RWPE1 (cell line): Measurements from ENCODE around the gene SMIM22.
A peak's percentile ranks its signal among the peaks of the same experiment; 100 is the strongest.

Experiments
- CTCF ChIA-PET: fragments of 350-600 bp; sonication (Branson Sonifier 250); formaldehyde crosslinking; extraction: SDS; loops from one replicate; lab custom pipeline; 2021; lab: Yijun Ruan, JAX
- POLR2A ChIA-PET: fragments of 400-600 bp; formaldehyde crosslinking; extraction: SDS; loops from one replicate; lab custom pipeline; 2020; ENCODE audit warnings: antibody characterized with exemption; ENCODE audit not compliant: low non-redundant PET; lab: Yijun Ruan, JAX
- DNase-seq: peaks from one replicate; pipeline ENCODE4 v3.0.0; 2012; ENCODE audit warnings: low spot score
- H3K27ac ChIP-seq: fragments of 450-650 bp; 2 replicates; pipeline ENCODE4 v1.5.1; 2017
- CTCF ChIP-seq: fragments of 450-650 bp; conservative IDR thresholded peaks from 2 replicates; pipeline ENCODE4 v1.5.1; 2017; ENCODE audit warnings: low read depth, mild to moderate bottlenecking

The SMIM22 gene

GRCh38 chr16:4790871-4791270, 4.3 kb upstream of the SMIM22 start:
- no peak for DNase-seq
- H3K27ac ChIP-seq, result no peak overlapping the region
- ChIA-PET CTCF (no interaction called here), POLR2A (no interaction called here)
- no peak for TF ChIP-seq CTCF

DNA sequence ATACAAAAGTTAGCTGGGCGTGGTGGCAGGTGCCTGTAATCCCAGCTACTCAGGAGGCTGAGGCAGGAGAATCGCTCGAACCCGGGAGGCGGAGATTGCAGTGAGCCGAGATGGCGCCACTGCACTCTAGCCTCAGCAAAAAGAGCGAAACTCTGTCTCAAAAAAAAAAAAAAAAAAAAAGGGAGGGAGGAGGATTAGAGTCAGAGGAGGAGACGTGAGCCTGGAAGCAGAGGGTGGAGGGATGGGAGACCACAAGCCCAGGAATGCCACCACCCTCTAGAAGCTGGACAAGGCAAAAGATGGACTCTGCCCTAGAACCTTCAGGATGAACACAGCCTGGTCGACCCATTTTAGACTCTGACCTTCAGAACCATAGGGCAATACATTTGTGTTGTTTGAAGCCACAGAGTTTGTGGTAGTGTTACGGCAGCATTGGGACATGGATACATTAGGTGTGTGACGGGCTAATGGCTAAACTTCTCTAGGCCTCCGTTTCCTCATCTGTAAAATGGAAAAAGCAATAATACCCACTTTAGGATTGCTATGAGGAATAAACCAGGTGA, 2.1 kb upstream of the SMIM22 start:
- TF ChIP-seq CTCF, result no peak
- no peak overlapping the region for H3K27ac ChIP-seq
- no peak for DNase-seq
- ChIA-PET CTCF (no interaction called here), POLR2A (no interaction called here)

- ChIA-PET POLR2A (no interaction called here), CTCF (interaction anchor here (0.7 kb wide), 1 partner anchor 110 kb away, joined by 3 read pairs; no protein-coding TSS in a partner anchor)
- H3K27ac ChIP-seq, result peak overlapping the region; percentile 98
- no peak for TF ChIP-seq CTCF
- DNase-seq, result no peak
Observed at GRCh38 chr16:4795828-4796572, 831 bp downstream of the SMIM22 start.

DNA sequence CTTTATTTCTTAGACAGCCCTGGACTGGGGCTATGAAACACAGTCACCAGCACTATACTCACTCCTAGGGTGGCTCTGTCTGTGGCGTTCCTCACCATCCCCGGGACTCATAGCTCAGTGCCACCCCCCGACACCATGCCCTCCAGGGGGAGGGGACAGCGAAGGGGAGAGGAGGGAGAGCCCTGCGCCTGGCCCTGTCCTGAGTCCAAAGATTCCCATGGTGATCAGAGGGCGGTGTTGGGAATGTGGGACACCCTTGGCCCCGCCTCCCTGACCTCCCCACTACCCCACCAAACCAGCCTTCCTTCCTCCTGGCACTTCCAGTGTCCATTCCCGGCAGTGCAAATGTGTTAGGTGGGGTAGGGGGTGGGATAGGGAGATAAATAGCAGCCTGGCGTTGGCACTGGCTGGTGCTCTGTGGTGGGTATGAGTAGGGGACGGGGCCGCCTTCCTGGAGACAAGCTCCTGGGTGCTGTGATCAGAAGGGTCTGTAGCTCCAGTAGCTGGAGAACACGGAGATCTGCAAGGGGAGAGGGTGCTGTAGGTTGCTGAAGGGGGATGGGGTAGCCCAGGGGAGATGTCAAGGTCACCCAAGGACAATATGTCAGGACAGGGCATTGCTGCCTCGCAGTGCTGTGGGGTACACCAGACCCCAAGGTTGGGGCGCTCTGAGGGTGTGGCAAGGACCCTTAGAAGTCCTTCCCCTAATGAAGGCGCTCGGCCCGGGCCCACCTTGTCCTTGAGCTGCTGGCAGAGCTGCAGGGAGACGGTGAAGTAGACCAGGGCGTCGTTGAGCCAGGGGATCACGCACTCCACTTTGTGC, 2.0 kb downstream of the SMIM22 start:
- no peak for DNase-seq
- TF ChIP-seq CTCF, result no peak
- ChIA-PET POLR2A (no interaction called here), CTCF (no interaction called here)
- H3K27ac ChIP-seq, result peak overlapping the region; percentile 98

- ChIA-PET CTCF (no interaction called here), POLR2A (interaction anchor here (0.6 kb wide), 1 partner anchor 334 kb away, joined by 5 read pairs; no protein-coding TSS in a partner anchor)
- TF ChIP-seq CTCF, result no peak
- DNase-seq, result no peak
- H3K27ac ChIP-seq, result peak overlapping the region; percentile 98
Observed at GRCh38 chr16:4797805-4798252, 2.7 kb downstream of the SMIM22 start.

GRCh38 chr16:4798456-4798855, 3.3 kb downstream of the SMIM22 start:
- no peak for TF ChIP-seq CTCF
- H3K27ac ChIP-seq, result peak overlapping the region; percentile 98
- no peak for DNase-seq
- ChIA-PET CTCF (interaction anchor here (1.6 kb wide), 1 partner anchor 11 kb away, joined by 7 read pairs; the partner anchor contains the start of gene SEPTIN12), POLR2A (interaction anchor here (0.6 kb wide), 1 partner anchor 334 kb away, joined by 5 read pairs; no protein-coding TSS in a partner anchor)
